Hippocampal formation (tissue), 2 donors: Measurements from ENCODE around the gene MS4A7.

Experiments used
- DNase-seq, 2 donors: peaks; one replicate each; lab custom pipeline; 2025; lab: John Stamatoyannopoulos, UW

Gene MS4A7

GRCh38 chr11:60370811-60371298 lies 7.5 kb upstream of the MS4A7 start:
- DNase-seq = no peak

GRCh38 chr11:60371386-60371785 lies 6.9 kb upstream of the MS4A7 start:
- DNase-seq = no peak

GRCh38 chr11:60371854-60372253 lies 6.5 kb upstream of the MS4A7 start:
- DNase-seq = no peak

GRCh38 chr11:60372767-60373166 lies 5.6 kb upstream of the MS4A7 start:
- no peak for DNase-seq

GRCh38 chr11:60375316-60375715 lies 3.0 kb upstream of the MS4A7 start:
- no peak for DNase-seq

- DNase-seq = no peak
Measured at GRCh38 chr11:60376601-60377000, 1.7 kb upstream of the MS4A7 start.

- DNase-seq = peak in 1 of 2 donors; percentile 36
Measured at GRCh38 chr11:60377401-60378136, 763 bp upstream of the MS4A7 start.

GRCh38 chr11:60389279-60389910 lies 11.1 kb downstream of the MS4A7 start:
- no peak for DNase-seq

- DNase-seq = no peak
Measured at GRCh38 chr11:60390419-60390818, 12.1 kb downstream of the MS4A7 start.

- DNase-seq = no peak
Measured at GRCh38 chr11:60392361-60392760, 14.0 kb downstream of the MS4A7 start.

- DNase-seq = no peak
Measured at GRCh38 chr11:60393016-60393415, 14.7 kb downstream of the MS4A7 start.

GRCh38 chr11:60394666-60395380 lies 16.5 kb downstream of the MS4A7 start:
- no peak for DNase-seq

GRCh38 chr11:60396382-60396781 lies 18.1 kb downstream of the MS4A7 start, which contains the start of gene MS4A14:
Gene MS4A14, plus strand, starts transcription at chr11:60396459. Its CDS starts 120 bp downstream, at chr11:60396579.
- DNase-seq = no peak

GRCh38 chr11:60396799-60397198 lies 18.5 kb downstream of the MS4A7 start:
- no peak for DNase-seq

GRCh38 chr11:60420015-60420414 lies 41.7 kb downstream of the MS4A7 start:
- DNase-seq = no peak

- DNase-seq = no peak
Measured at GRCh38 chr11:60422609-60423008, 44.3 kb downstream of the MS4A7 start.

- DNase-seq = no peak
Measured at GRCh38 chr11:60428517-60428916, 50.2 kb downstream of the MS4A7 start.

GRCh38 chr11:60429272-60429671 lies 50.9 kb downstream of the MS4A7 start, which contains the start of gene MS4A5:
Gene MS4A5, plus strand, starts transcription at chr11:60429572. Its CDS starts 103 bp downstream, at chr11:60429675.
- DNase-seq = no peak

GRCh38 chr11:60431251-60431650 lies 52.9 kb downstream of the MS4A7 start:
- DNase-seq = no peak

GRCh38 chr11:60433401-60433800 lies 55.1 kb downstream of the MS4A7 start:
- DNase-seq = no peak
